HPDE6-E6E7 (cell line): Measurements from ENCODE around the gene STN1.

ENCODE experiments used
- DNase-seq: peaks from one replicate; pipeline ENCODE4 v3.0.0; 2011; ENCODE audit warnings: missing footprints; ENCODE audit errors: extremely low spot score

The STN1 gene

GRCh38 chr10:103894441-103894864 lies 23.5 kb downstream of the STN1 start:
- DNase-seq, result no peak

- no peak for DNase-seq
Measured at GRCh38 chr10:103893817-103894216, 24.2 kb downstream of the STN1 start.

- no peak for DNase-seq
Measured at GRCh38 chr10:103892181-103892580, 25.8 kb downstream of the STN1 start.

DNA sequence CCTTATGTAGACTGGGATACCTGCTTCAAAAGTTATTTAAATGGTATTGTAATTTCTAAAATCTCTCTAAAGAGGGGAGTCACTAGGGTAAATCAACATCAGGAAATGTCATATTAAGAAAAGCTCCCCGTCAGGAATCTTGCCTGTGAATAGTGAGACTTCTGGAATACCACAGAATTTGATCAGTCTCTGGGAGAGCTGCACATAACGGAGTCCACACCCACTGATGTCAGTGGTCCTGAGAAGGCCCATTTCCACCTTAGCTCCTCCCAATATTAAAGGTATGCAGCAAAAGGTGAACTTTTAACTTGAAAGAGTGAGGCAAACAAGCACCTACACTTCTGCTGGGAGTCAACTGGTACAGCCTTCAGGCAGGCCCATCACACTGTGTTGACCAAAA lies 27.3 kb downstream of the STN1 start:
- DNase-seq, result no peak

DNA sequence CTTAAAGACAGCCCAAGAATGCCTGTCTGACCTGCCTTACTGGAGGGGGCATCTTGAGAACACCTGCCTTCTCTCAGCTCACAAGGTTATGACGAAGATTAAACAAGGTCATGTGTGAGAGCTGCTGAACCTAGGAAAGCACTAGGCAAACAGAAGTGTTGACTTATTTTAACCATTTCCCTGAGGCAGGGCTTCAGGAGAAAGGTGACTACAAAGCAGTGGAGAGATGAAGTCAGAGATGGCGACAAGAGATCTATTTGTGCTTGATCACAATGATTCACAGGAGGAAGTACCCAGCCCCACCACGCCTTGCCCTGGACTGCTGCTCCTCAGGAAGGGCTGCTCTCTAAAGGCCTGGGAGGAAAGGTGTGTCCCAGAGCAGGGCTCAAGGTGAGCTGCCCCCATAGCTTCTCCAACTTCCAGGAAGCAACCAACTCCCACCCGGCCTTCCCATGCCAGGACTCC lies 27.8 kb downstream of the STN1 start:
- peak; percentile 85 for DNase-seq

GRCh38 chr10:103889121-103889720 lies 28.8 kb downstream of the STN1 start:
- no peak for DNase-seq

- DNase-seq, result no peak
Measured at GRCh38 chr10:103888113-103888841, 29.7 kb downstream of the STN1 start.

DNA sequence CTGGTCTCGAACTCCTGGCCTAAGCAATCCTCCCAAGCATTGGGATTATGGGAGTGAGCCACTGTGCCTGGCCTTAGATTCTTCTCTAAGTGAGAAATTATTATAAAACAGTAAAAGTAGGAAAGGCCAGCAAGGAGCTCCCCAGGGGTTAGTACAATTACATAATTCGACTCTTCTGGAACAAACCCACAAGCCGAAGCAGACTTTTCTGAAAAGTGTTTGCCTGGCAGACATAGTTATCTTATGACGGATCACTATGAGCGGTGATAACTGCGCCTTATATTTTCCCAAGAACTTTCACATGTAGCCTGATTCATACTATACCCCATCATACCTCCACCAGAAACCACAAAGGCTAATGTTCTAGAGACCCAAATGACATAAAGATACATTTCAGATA lies 32.4 kb downstream of the STN1 start:
- no peak for DNase-seq

GRCh38 chr10:103884681-103885139 lies 33.3 kb downstream of the STN1 start:
- no peak for DNase-seq

- DNase-seq, result no peak
Measured at GRCh38 chr10:103882285-103883007, 35.5 kb downstream of the STN1 start.

DNA sequence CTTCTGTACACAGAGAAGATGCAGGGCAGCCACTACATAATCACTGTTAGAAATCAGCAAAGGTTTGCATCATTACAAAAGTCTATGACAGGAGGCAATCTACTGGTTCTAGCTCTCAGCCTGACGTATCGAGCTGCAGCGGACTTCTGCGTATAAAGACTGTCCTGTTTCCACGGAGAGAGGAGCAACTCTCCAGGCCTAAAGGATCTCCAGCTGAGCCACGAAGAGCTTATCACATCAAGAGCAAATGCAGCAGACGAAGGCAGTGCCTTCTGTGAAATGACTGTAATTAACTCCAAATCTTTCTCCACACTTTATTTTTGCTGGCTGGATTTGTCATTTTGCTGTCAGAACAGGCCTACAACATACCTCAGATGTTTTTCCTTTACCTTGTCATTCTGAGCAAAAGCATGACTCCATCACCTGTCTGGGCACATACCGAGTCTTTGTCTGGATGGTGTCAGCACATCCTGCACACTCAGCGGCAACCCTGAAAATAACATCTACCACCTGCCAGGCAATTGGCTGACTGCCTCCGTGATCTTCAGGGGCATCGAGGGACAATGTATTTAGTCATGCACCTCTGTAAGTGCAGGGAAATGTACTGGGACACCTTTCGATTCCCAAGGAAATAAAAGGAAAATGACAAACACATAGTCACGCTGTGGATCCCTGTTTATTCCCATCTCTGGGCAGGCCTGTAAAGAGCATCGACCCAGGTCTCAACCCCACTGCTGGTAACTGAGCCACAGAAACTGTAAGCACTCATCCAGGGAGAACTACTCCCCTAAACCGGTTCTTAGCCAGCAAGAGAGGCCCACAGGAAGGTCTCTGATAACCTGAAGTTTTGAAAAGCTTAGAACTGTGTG lies 36.3 kb downstream of the STN1 start:
- peak; percentile 91 for DNase-seq

DNA sequence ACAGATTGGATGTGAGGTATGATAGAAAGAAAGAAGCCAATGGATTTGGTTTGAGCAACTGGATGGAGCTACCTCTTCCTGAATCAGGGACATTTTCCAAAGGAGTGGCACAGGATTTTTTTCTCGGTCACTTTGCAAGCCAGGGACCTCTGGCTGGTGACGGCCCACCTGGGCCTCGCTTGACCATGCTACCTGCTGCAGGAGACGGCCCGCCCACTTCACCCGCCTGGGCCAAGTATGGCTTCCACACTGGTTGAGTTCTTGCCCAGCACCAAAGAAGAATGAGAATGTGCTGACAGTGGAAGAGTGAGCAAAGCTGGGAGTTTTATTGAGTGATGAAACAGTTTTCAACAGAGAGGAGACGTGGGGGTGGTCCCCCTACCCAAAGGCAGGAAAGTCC lies 38.2 kb downstream of the STN1 start:
- DNase-seq, result no peak

DNA sequence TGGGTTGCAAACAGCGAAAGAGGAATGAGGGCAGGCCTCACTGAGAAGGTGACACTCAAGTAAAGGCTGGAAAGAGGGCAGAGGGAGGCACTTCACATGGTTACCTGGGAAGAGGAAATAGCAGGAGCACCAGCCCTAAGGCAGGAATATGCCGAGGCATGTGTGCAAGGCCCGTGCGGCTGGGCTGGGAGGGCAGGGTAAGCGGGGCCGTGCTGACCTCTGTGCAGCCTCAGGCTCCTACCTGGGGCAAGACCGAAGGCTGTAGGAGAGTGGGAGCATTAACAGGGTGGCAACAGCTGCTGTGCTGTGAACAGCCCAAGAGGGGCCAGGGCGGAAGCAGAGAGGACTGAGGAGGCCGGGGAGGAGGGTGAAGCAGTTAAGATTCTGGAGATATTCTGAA lies 38.6 kb downstream of the STN1 start:
- no peak for DNase-seq

GRCh38 chr10:103877861-103878260 lies 40.1 kb downstream of the STN1 start:
- no peak for DNase-seq

GRCh38 chr10:103876155-103876554 lies 41.8 kb downstream of the STN1 start:
- DNase-seq, result no peak

GRCh38 chr10:103874730-103875129 lies 43.3 kb downstream of the STN1 start:
- no peak for DNase-seq

DNA sequence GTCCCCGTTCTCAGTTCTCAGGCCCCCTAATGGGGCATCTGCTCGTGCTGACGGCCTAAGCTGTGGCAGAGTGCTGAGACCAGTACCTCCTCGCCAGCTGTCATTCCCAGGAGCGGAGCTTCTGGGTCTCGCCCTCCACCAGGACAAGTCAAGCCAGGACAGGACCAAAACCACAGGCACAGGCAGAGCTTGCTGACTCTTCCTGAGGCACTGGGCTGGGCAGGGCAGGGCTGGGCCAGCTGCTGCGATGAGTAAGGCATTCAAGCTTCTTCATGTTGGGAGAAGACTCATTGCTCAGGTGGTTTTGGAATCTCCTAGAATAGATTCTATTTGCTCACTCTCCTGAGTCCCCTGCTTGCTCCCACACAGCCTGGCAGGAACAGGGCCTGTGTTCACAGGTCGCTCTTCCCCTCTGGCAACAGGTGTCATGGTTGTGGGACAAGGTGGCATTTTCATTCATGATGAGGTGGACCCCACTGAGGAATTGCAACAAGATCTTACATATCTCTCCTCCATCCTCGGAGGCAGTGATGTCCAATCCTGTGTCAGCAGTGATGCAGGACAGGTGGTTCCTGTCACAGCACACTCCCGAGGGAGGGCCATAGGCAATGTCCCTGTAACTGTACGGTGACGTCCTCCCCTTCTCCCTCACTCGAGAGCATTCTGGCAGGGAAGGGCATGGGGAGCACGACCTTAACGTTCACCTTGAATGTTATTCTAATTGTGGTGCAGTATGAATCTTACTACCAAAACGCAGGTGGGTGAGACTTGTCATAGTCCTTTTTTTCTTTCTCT lies 45.6 kb downstream of the STN1 start:
- DNase-seq, result peak; percentile 88

- no peak for DNase-seq
Measured at GRCh38 chr10:103871006-103871405, 47.0 kb downstream of the STN1 start.

DNA sequence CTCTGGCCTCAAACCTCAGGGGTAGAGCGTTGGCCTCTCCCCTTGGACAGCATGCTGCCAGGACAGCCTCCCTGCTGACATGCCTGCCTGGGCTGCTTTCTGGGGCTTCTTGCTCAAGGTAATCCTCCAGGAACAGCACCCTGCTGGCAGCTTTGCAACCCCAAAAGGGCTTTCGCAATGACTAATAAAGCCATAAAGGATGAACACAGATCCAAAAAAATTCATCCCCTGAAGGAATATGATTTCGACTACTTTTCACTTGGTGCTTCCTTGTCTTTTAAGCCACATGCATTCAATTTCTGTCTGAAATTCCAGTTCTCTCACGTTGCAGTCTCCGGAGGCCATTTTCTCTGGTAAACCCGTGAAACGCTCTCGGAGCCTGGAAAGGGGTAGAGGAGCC lies 47.5 kb downstream of the STN1 start:
- peak; percentile 68 for DNase-seq

GRCh38 chr10:103869336-103869735 lies 48.6 kb downstream of the STN1 start:
- no peak for DNase-seq

DNA sequence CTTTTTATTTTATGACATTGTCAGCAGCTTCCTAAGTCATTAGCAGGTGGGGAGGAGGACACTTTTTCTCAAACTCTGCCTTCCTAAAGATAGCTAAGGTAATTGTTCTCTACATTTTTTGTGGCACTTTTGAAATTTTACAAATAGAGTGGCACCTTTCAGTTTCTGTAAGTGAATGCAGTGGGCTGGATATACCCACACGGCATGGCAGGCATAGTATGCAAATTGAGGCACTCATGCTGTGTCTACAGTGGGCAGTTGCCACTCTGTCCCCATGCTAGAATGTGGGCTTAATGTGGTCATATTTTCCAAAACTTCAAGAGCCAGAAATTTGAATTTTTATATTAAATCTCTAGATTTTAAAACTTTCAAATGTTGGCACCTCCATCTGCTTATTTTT lies 49.8 kb downstream of the STN1 start:
- no peak for DNase-seq
